GM23248 (cell line): ENCODE measurements around the gene CALD1. TPM values are rescaled to one million over a fixed set of nuclear protein-coding genes. Genes with fewer than 3 reads are reported as not detected.

Experiments
- DNase-seq: peaks from one replicate; pipeline ENCODE4 v3.0.0-alpha.2; 2015
- H2AFZ ChIP-seq: fragments of 200-600 bp; sonication (generic); 2 replicates; pipeline ENCODE4 v1.6.1; 2016; ENCODE audit warnings: antibody characterized with exemption
- H3F3A ChIP-seq: fragments of 200-600 bp; sonication (generic); 2 replicates; pipeline ENCODE4 v1.6.1; 2016; ENCODE audit warnings: mild to moderate bottlenecking, antibody characterized with exemption, mixed run types; ENCODE audit not compliant: insufficient read depth
- H3K27ac ChIP-seq: fragments of 200-600 bp; sonication (generic); 2 replicates; pipeline ENCODE4 v1.5.1; 2016; ENCODE audit warnings: mild to moderate bottlenecking
- H3K27me3 ChIP-seq: fragments of 200-600 bp; sonication (generic); replicated peaks from 2 replicates; pipeline ENCODE4 v1.6.1; 2016; ENCODE audit warnings: mild to moderate bottlenecking; ENCODE audit not compliant: insufficient read depth
- H3K36me3 ChIP-seq: fragments of 200-600 bp; sonication (generic); 2 replicates; pipeline ENCODE4 v1.6.1; 2016; ENCODE audit warnings: low read depth, mild to moderate bottlenecking
- H3K4me1 ChIP-seq: fragments of 200-600 bp; sonication (generic); 2 replicates; pipeline ENCODE4 v1.6.1; 2016; ENCODE audit warnings: mild to moderate bottlenecking; ENCODE audit not compliant: insufficient read depth
- H3K4me2 ChIP-seq: fragments of 200-600 bp; sonication (generic); one replicate; pipeline ENCODE4 v1.6.1; 2016; ENCODE audit warnings: mild to moderate bottlenecking; ENCODE audit not compliant: unreplicated experiment
- H3K4me3 ChIP-seq: fragments of 200-600 bp; sonication (generic); 2 replicates; pipeline ENCODE4 v1.5.1; 2016; ENCODE audit warnings: mild to moderate bottlenecking
- H3K79me2 ChIP-seq: fragments of 200-600 bp; sonication (generic); 2 replicates; pipeline ENCODE4 v1.6.1; 2016; ENCODE audit warnings: mild to moderate bottlenecking; ENCODE audit not compliant: insufficient read depth
- H3K9ac ChIP-seq: fragments of 200-600 bp; sonication (generic); 2 replicates; pipeline ENCODE4 v1.6.1; 2016; ENCODE audit warnings: mild to moderate bottlenecking
- H3K9me2 ChIP-seq: fragments of 200-600 bp; sonication (generic); 2 replicates; pipeline ENCODE4 v1.6.1; 2016; ENCODE audit warnings: mixed run types, mild to moderate bottlenecking, moderate library complexity; ENCODE audit not compliant: insufficient read depth
- H3K9me3 ChIP-seq: fragments of 200-600 bp; sonication (generic); one replicate; pipeline ENCODE4 v1.6.1; 2017; ENCODE audit warnings: low read depth
- H4K20me1 ChIP-seq: fragments of 200-600 bp; sonication (generic); 2 replicates; pipeline ENCODE4 v1.6.0; 2016; ENCODE audit not compliant: insufficient read depth
- EZH2 ChIP-seq: fragments of 200-600 bp; sonication (generic); IDR thresholded peaks from 2 replicates; pipeline ENCODE4 v1.6.1; 2018; ENCODE audit warnings: antibody characterized with exemption, mild to moderate bottlenecking; ENCODE audit not compliant: insufficient read depth, poor library complexity, severe bottlenecking
- EZH2phosphoT487 ChIP-seq: fragments of 200-600 bp; sonication (generic); IDR thresholded peaks from 2 replicates; pipeline ENCODE4 v1.6.1; 2018; ENCODE audit warnings: antibody characterized with exemption, moderate library complexity, mild to moderate bottlenecking, low read depth; ENCODE audit not compliant: insufficient read depth
- WGBS, 2 experiments: methylation state at CpG; one replicate each; pipeline ENCODE4 v1.1.6; 2015 to 2017; ENCODE audit warnings: low lambda C conversion rate in 2 of 2, low coverage in 1 of 2; ENCODE audit errors: missing lambda C conversion rate in 2 of 2; 5-methylcytosine and 5-hydroxymethylcytosine counted together
- in situ Hi-C: fragments of 300-500 bp; cut with MboI; formaldehyde crosslinking; loops from 2 replicates; pipeline ENCODE4 v1.15.0; 2020
- polyA plus RNA-seq: library from polyadenylated mRNA; unstranded; fragments of >200 nt; fragmentation: Nextera tagmentation; extraction: Ambion mirVana; gene quantifications from 2 replicates; pipeline ENCODE4 v1.2.1, GENCODE V29; 2016
- total RNA-seq: library from RNA; depleted of rRNA; stranded (reverse); fragments of >200 nt; shearing (Covaris generic); gene quantifications from 2 replicates; pipeline ENCODE4 v1.2.3, GENCODE V29; 2014

The CALD1 gene
- total and polyA plus RNA-seq, 2 experiments from 2014 or later: 698 to 1,687 TPM

- 91% methylated on average over 6 of the region's 6 CpGs for WGBS, 2 experiments
- Histone ChIP-seq H3K27ac (no peak overlapping the region), H3K36me3 (peaks cover 3% of the 10 kb centered on the region; the same call in 1 of the 2 replicates), H3K9ac (no peak overlapping the region), H3K4me3 (no peak overlapping the region), H3K79me2 (peaks cover 4% of the 10 kb centered on the region; the same call in 1 of the 2 replicates), H3K27me3 (no peaks in the 10 kb centered on the region), H3K9me3 (no peaks in the 10 kb centered on the region), H4K20me1 (no peaks in the 10 kb centered on the region), H3F3A (no peaks in the 10 kb centered on the region), H2AFZ (no peak overlapping the region), H3K9me2 (no peaks in the 10 kb centered on the region), H3K4me2 (no peak overlapping the region), H3K4me1 (no peaks in the 10 kb centered on the region)
- TF ChIP-seq EZH2phosphoT487: no peak
- TF ChIP-seq EZH2: no peak
- in situ Hi-C loops: no loop called here
- DNase-seq: no peak
Observed at GRCh38 chr7:134992626-134993179, 213.3 kb downstream of the CALD1 start.

- no peak overlapping the region for H3K27ac ChIP-seq
- H4K20me1 ChIP-seq: no peaks in the 10 kb centered on the region
- H3K4me2 ChIP-seq: no peak overlapping the region
- H3K9me2 ChIP-seq: no peaks in the 10 kb centered on the region
- no peaks in the 10 kb centered on the region for H3F3A ChIP-seq
- H3K79me2 ChIP-seq: 0 out of 2 replicates have a peak, but pooled peaks cover 3% of the 10 kb centered on the region
- H3K27me3 ChIP-seq: no peaks in the 10 kb centered on the region
- peaks cover 3% of the 10 kb centered on the region; the same call in 1 of the 2 replicates for H3K36me3 ChIP-seq
- no peak overlapping the region for H2AFZ ChIP-seq
- in situ Hi-C loops: no loop called here
- no peaks in the 10 kb centered on the region for H3K4me1 ChIP-seq
- H3K9me3 ChIP-seq: no peaks in the 10 kb centered on the region
- H3K9ac ChIP-seq: no peak overlapping the region
- H3K4me3 ChIP-seq: no peak overlapping the region
- WGBS, 2 experiments: 98% methylated on average over 2 of the region's 2 CpGs
- TF ChIP-seq EZH2phosphoT487 (no peak), EZH2 (no peak)
- no peak for DNase-seq
Observed at GRCh38 chr7:134993877-134994456, 214.5 kb downstream of the CALD1 start.

- Histone ChIP-seq H2AFZ (no peak overlapping the region), H3K27ac (no peak overlapping the region), H3K4me3 (no peak overlapping the region), H3K4me1 (no peaks in the 10 kb centered on the region), H3K4me2 (no peak overlapping the region), H3K9ac (no peak overlapping the region), H3K27me3 (no peaks in the 10 kb centered on the region), H3K9me3 (no peaks in the 10 kb centered on the region), H4K20me1 (no peaks in the 10 kb centered on the region), H3K79me2 (no peaks in the 10 kb centered on the region), H3K36me3 (no peaks in the 10 kb centered on the region), H3K9me2 (no peaks in the 10 kb centered on the region), H3F3A (no peaks in the 10 kb centered on the region)
- no peak for TF ChIP-seq EZH2
- no peak for TF ChIP-seq EZH2phosphoT487
- no peak for DNase-seq
- WGBS, 2 experiments: 58 to 66% methylated on average over 6 of the region's 6 CpGs
- in situ Hi-C loops: no loop called here
Observed at GRCh38 chr7:134995239-134996096, 216.0 kb downstream of the CALD1 start.

DNA sequence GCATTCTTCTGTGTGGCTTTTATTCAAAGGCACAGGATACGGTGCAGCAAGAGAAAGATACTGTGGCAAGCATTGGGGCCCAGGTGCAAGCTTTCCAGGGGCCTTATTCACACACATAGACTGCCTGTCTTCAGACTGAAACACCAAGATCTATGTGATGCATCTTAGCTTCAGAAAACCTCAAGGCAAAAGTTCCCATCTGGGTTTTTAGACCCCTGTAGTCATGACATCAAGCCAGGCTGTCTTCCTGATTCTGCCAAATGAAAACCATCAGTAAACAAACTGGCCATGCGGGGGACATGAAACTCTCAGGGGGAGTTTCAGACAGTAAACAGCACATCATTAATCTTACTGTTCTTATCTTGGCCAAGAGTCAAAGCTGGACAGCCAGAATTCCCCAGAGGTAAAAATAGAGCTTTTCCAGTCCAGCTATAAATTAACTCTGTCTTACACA is 216.7 kb downstream of the CALD1 start:
- DNase-seq: no peak
- H3K27ac ChIP-seq: no peak overlapping the region

More for the DNA sequence above, 216.7 kb downstream of the CALD1 start:
- Histone ChIP-seq H3K79me2 (no peaks in the 10 kb centered on the region), H3K4me1 (no peaks in the 10 kb centered on the region), H4K20me1 (no peaks in the 10 kb centered on the region), H2AFZ (no peak overlapping the region), H3K4me3 (no peak overlapping the region), H3K9ac (no peak overlapping the region), H3F3A (no peaks in the 10 kb centered on the region), H3K9me3 (no peaks in the 10 kb centered on the region), H3K27me3 (no peaks in the 10 kb centered on the region), H3K4me2 (no peak overlapping the region), H3K9me2 (no peaks in the 10 kb centered on the region), H3K36me3 (no peaks in the 10 kb centered on the region)
- 44 to 64% methylated on average over 2 of the region's 2 CpGs for WGBS, 2 experiments
- no peak for TF ChIP-seq EZH2
- TF ChIP-seq EZH2phosphoT487: no peak
- in situ Hi-C loops: no loop called here
